Dedifferentiated amniotic fluid mesenchymal stem cell (primary cell): ENCODE results near the gene NSA2.
"Not testable (repeated sequence)": the region's sequence is repeated elsewhere in the genome, so short reads cannot be mapped to it uniquely, and the experiment has no call there.

ENCODE experiments used
- DNase-seq: peaks from one replicate; pipeline ENCODE4 v3.0.0-alpha.2; 2016; ENCODE audit errors: extremely low spot score

The NSA2 gene

DNA sequence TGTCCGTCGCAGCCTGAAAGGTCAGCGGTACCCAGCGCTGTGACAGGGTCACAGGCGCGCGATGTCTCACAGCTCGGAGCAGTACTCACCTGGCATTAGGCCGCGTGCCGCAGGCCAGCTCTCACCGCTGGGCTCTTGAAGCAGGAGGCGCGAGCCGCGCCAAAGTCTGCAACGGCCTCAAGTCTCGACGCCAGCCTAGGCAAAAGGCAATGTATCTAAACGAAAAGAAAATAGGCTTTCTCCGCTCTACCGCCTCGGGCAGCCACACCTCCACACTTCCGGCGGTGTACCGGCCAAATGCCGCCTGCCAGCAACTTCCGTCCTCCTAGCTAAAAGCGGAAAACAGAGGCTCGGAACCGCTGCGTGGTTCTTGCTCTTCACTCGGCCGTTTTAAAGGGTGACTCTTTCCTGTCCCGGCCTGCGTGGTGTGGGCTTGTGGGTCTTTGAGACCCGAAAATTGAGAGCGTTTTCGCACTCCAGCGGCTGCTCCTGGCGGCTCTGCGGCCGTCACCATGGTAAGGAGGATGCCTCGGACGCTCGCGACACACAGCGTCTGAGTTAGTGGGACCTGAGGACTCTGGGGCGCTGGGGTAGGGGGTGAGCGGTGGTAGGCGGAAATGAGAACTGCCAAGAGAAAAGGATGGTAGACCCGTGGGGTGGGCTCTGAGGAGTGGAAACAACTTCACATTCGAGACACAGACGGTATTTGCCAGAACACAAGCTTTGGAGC, at the start of gene NSA2, which contains the start of gene GFM2:
Gene NSA2 (plus strand): TSS at position 401 of the 730 bp plus-strand sequence. CDS start 112 bp downstream, at position 513.
Gene GFM2 (minus strand): TSS at position 269 of the 730 bp plus-strand sequence. CDS start 3,375 bp downstream, outside the sequence.
- peak; percentile 97 for DNase-seq

DNA sequence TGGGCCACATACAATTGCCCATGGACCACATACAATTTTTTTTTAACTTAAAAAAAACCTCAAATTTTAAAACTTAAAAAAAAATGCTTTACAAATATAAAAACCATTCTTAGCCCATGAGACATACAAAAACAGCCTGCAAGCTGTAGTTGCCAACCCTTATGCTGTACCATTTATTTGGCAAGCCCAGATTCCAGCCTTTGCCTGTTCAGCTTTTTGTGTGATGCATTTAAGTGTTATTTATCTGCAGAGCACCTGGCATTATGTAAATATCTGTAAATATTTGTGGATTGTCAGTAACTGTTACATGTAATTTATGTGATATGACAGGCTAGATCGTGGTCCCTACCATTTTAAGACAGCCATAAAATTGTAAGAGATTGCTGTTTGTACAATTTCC, 49.5 kb upstream of the NSA2 start:
- no peak for DNase-seq

DNA sequence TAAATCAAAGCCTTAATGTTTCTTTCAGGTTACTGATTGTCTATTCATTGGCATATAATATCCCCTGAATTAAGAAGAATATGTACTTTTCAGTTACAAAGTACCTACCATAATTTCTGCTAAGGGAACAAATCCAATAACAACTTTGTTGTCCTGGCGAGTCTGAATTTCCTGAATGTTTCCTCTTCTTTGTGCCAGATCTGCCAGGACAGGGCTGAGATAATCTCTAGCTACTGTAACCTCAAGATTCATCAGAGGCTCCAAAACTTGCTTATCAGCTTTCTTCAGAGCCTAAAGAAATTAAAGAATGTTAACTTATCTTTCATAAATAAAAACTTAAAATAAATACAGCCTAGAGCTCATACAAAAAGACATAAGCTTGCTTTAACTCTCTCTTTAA, 44.8 kb upstream of the NSA2 start:
- no peak for DNase-seq

DNA sequence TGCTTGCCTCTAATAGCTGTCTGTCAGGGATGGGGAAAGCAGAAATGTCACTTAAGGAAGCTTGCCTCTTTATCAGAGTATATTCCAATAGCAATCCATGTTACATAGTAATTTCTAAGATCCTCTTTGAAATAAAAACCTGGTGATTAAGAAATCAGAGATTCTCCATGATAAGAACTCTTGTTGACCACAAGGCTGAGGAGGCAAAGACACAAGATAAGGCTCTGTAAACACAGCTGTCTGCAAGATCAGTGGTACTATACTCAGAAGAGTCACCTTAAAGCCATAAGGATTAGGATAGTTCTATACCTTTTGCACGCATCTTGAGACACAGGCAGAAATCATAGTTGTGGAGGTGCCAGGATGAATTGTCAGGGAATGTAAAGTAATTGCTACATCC, 41.7 kb upstream of the NSA2 start:
- no peak for DNase-seq

DNA sequence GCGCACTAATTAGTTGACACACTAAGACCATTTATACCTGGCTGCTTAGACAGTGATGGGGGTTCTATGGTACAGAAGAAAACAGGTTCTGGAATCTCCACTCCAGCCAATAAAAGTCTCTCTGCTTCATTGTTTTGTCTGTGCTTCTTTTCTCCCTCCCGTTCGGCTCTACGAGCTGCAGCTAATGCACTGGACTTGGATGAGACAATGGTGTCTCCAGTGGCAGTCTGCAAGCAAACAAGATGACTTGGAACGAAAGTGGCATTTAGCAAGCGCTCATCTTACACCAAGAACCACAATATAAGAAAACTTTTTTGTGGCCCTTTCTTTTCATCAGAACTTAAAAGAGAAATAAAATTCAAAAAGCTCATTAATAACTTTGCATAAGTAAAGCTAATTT, 30.3 kb upstream of the NSA2 start:
- no peak for DNase-seq

DNA sequence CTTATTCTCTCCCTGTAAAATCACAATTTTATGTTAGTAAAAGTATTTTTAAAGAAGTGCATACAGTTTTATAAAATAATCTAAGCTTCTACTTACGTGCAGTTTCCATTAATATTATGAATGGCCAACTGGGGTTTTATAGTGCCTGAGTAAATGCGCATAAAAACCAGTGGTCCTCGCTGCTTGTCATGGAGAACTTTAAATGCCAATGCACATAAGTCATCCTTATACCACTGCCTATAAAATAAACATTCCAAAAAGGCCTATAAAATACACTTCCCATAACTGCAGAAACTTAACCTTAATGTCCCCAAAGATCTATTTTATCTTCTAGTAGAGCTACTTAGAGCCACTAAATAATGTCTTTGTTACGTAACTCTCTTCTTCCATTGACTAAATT, 28.6 kb upstream of the NSA2 start:
- DNase-seq, result no peak

DNA sequence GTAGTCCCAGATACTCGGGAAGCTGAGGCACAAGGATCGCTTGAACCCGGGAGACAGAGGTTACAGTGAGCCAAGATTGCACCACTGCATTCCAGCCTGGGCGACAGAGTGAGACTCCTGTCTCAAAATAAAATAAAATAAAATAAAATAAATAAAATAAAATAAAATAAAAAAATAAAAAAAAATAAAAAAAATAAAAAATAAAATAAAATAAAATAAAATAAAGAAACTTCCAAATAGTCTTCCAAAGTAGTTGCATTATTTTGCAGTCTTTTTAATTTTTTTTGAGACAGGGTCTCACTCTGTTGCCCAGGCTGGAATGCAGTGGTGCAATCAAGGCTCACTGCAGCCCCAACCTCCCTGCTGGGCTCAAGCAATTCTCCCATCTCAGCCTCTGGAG, 18.3 kb upstream of the NSA2 start:
- not testable (repeated sequence) for DNase-seq

DNA sequence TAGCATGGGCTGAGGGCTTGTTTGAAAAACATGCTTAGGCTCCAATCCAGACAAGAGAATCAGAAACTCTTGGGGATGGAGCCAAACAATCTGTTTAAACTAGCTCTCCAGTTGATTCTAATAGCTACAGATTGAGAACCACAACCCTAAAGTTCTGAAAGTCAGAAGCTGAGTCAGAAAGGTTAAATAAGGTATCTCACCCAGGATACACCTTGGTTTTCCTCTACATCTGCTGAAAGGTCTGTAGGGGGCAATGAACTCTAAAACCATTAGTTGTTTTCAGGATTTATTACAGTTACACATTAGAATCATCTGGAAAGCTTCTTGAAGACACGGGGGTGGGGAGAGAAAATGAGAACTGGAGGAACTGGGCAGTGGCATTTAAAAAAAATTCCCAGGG, 5.8 kb upstream of the NSA2 start:
- no peak for DNase-seq

DNA sequence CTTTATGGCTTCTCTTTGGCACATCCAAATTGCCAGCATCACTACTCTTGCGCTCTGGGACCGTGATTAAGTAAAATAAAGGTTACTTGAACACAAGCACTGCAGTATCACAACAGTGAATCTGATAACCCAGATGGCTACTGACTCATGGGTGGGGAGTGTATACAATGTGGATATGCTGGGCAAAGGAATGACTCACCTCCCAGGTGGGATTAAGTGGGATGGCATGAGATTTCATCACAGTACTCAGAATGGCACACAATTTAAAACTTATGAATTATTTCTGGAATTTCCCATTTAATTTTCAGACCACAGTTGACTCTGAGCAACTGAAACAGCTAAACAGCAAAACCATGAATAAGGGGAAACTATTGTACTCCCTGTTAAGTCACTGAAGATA, 4.5 kb upstream of the NSA2 start:
- DNase-seq, result peak; percentile 31

DNA sequence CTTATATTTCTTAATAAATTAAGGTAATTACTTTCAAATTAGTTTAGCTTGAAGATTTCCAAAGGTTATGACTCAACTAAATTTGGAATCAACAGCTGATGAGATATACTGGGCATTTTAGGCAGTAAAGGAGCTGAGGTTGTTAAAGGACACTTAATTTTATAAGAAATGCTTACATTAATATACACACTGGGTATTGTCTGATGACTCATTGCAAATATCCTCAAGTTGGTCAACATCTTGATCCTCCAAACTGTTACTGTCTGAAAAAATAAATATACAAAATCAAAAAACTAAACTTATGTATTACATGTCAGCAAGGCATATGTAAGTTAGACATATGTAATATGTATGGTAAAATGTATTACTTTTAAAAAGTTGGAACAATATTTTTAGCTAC, 3.5 kb upstream of the NSA2 start:
- no peak for DNase-seq

DNA sequence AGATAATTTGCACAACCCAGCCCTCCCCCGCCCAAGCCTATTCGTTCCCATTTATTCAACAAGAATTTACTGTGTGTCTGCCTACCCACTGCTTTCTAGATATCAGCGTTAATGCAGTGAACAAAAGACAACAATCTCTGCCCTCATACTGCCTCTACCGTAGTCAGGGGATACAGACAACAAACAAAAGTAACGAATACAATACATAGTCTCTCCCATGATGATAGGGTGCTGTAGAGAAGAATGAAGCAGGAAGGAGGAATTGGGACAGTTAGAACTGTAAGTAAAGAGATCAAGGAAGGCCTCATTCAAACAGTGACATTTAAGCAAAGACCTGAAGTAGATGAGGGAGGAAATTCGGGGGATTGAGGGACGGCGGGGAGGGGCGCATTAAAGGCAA, 1.8 kb upstream of the NSA2 start:
- no peak for DNase-seq

DNA sequence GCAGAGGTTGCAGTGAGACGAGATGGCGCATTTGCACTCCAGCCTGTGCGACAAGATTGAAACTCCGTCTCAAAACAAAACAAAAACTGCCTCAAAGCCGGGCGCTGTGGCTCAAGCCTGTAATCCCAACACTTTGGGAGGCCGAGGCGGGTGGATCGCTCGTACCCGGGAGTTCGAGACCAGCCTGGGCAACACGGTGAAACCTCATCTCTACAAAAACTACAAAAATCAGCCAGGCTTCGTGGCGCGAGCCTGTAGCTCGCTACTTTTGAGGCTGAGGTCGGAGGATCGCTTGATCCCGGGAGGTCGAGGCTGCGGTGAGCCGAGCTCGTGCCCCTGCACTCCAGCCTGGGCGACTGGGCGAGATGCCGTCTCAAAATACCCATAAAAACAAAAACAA, 1.1 kb upstream of the NSA2 start:
- no peak for DNase-seq

DNA sequence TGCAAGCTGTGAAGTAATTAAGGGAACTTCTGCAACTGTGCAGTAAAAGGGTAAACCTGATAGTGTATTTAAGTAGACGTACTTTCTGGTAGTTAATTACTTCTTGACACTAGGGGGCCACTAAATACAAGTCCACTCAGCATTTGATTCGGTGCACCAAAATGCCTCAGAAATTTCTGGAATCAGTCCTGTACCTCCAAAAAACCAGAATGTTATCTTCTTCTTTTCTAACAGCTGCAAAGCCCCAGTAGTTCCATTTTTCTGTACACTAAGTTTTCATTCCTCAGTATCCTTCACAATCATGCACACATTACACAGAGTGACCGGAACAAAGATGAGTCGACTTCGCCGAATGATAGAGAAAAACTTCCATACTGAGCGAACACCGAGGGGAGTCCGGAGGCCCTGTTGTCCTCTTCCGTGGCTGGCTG, 616 bp upstream of the NSA2 start:
- DNase-seq, result peak; percentile 61

DNA sequence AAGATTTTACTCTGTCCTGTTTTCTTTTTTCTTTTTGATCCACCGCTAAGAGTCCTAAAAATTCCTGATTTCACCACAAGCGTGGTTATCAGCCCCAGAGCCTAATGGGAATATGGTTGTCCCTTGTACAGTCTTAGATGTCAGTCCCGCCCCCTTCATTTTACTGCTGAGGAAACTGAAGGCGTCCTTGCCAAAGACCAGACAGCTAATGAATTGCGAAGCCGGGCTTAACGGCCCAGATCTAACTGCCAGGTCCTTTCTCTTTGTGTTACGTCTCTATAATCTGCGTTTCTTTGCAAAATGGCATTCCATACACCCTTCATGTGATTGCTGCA, 497 bp downstream of the NSA2 start:
- peak; percentile 27 for DNase-seq

DNA sequence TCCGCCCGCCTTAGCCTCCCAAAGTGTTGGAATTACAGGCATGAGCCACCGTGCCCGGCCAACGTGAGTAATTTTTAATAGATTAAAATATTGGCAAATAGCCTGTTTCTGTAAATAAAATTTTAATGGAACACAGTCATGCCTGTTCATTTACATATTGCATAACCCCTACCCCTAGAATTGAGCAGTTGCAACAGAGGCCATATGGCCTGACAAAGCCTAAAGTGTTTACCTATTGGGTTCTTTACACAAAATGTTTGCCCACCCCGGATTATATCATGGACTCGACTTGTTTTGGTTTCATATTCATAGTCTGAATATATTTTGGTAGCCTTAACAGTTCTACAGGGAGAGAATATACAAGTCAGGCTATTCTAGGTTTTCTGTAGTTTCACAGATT, 5.3 kb downstream of the NSA2 start:
- no peak for DNase-seq

DNA sequence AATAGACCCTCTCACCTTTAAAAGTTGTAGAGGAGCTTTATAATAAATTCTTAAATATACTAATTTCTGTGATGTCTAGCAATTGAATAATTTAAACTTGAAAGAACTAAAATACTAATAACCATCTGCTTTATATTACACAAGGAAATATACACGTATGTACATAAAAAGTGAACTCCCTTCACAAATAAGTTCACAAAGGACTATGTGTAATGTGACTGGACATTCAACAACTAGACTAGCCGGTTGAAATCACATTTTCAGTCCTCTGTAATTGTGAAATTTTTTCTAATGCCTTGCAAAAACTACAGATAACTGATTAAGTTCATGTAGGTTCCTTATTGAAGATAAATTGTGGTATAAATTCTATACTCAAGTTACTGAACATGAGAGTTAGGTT, 11.6 kb downstream of the NSA2 start:
- DNase-seq, result no peak

DNA sequence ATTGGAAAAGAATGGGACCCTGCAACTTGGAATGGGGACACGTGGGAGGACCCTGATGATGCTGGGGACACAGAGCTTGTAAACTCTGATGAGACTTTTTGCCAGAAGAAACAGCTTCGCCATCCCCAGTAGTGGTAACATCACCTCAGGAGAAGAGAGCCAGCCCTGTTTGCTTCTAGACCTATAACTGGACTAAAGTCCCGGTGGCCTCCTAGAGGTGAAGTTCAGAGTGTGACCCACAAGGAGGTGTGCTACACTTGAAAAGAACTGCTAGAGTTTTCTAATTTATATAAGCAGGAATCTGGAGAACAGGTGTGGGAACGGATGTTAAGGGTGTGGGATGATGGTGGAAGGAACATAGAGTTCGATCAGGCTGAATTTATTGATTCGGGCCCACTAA, 19.8 kb downstream of the NSA2 start:
- DNase-seq, result no peak

DNA sequence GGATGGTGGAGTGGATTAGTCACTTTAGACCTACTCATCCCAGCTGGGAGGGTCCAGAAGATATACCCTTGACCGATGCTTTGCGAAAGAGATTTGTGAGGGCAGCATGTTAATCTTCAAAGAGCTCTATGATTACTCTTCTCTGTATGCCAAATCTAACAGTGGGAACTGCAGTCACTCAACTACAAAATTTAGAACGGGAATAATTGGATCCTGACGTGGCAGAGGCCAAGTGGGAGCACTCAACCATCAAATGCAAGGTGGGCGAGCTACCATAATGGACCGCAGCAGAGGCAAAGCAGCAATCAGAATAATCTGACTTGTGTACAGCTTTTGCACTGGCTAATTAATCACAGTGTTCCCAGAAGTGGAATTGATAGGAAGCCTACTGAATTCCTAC, 20.4 kb downstream of the NSA2 start:
- DNase-seq, result no peak

DNA sequence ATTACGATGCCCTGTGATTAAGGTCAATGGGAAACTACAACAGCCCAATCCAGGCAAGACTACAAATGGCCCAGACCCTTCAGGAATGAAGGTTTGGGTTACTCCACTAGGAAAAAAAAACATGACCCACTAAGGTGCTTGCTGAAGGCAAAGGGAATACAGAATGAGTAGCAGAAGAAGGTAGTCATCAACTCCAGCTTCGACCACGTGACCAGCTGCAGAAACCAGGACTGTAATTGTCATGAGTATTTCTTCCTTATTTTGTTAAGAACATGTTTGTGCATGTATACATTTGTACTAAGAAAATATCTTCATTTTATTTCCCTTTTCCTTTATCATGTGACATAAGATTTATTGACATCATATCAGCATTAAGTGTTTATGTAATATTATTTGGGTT, 24.6 kb downstream of the NSA2 start:
- not testable (repeated sequence) for DNase-seq

DNA sequence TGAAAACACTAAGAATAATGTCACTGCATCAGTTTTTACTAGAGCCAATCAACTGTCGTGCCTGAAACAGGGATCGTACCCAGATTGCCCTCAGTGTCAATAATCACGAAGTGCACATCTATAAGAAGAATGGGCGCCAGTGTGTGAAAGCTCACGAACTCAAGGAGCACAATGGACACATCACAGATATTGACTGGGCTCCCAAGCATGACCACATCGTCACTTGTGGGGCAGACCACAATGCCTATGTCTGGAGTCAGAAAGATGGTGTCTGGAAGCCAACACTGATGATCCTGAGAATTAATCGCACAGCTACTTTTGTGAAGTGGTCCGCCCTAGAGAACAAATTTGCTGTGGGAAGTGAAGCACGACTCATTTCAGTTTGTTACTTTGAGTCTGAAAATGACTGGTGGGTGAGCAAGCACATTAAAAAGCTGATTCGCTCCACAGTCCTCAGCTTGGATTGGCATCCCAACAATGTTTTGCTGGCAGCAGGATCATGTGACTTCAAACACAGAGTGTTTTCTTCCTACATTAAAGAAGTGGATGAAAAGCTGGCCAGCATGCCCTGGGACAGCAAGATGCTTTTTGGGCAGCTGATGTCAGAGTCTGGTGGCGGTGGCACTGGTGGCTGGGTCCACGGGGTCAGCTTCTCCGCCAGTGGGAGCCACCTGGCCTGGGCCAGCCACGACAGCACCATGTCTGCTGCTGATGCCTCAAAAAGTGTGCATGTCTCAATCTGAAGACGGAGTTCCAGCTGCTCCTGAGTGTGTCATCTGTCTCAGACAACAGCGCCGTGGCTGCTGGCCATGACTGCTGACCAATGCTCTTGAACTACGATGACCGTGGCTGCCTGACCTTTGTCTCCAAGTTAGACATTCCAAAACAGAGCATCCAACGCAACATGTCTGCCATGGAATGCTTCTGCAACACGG, 32.2 kb downstream of the NSA2 start:
- no peak for DNase-seq

DNA sequence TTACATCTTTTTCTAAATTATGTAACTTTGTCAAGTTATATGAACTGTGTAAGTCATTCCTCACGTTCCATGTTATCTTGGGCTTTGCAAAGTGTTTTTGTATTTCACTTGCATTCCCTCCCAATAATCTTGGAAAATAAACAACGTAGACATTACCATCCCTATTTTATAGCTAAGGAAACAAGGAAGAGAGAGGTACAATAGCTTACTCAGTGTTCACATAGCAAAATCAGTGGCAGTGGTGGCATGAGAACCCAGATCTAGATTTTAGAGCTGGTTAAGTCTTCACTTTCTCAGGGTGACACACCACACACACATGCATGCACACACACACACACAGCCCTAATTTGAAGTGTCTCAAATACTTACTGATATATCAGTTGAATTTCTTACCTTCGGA, 34.1 kb downstream of the NSA2 start:
- DNase-seq, result no peak

DNA sequence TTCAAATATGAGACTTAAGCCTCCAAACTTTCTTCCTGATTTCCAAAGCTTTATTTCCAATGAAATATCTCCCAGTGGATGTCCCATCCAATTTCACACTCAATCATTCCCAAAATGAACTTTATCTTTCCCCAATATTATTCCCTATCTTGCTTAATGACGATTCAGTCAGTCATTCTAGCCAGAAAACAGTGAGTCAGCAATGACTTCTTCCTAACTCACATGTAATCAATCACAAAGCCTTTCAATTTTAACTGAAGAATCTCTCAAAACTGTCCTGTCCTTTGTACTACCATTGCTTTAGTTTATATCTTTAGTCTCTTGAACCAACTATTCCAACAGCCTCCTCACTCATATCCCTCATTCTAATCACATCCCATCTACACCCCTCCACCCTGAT, 34.9 kb downstream of the NSA2 start:
- DNase-seq, result no peak

DNA sequence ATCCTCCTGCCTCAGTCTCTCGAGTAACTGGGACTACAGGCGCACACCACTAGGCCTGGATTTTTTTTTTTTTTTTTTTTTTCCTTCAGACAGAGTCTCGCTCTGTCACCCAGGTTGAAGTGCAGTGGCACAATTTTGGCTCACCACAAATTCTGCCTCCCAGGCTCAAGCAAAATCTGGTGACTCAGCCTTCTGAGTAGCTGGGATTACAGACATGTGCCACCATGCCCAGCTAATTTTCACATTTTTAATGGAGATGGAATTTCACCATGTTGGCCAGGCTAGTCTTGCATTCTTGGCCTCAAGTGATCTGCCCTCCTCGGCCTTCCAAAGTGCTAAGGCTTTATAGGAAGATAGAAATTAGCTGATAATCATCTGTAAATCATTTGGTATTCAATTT, 43.9 kb downstream of the NSA2 start:
- DNase-seq, result no peak
